Subcutaneous adipose tissue (tissue), 4 donors: ENCODE results near the gene B4GALNT1. TPM values are rescaled to one million over a fixed set of nuclear protein-coding genes. Genes with fewer than 3 reads are reported as not detected.

Experiments used
- total RNA-seq, 4 donors: library from RNA; depleted of rRNA; stranded (reverse); fragments of >200 nt; gene quantifications; one replicate each; pipeline ENCODE4 v1.1.0, GENCODE V29; 2016
- TF ChIP-seq, protein P1 (sequence below): fragments of 450-650 bp; IDR thresholded peaks from one replicate; pipeline ENCODE4 v1.5.1; 2016; ENCODE audit warnings: low read depth, mild to moderate bottlenecking, control low read depth, antibody characterized with exemption, moderate library complexity

The B4GALNT1 gene
- total RNA-seq, 4 donors from 2014 or later, result 0.17 to 3.4 (median 0.49) TPM

DNA sequence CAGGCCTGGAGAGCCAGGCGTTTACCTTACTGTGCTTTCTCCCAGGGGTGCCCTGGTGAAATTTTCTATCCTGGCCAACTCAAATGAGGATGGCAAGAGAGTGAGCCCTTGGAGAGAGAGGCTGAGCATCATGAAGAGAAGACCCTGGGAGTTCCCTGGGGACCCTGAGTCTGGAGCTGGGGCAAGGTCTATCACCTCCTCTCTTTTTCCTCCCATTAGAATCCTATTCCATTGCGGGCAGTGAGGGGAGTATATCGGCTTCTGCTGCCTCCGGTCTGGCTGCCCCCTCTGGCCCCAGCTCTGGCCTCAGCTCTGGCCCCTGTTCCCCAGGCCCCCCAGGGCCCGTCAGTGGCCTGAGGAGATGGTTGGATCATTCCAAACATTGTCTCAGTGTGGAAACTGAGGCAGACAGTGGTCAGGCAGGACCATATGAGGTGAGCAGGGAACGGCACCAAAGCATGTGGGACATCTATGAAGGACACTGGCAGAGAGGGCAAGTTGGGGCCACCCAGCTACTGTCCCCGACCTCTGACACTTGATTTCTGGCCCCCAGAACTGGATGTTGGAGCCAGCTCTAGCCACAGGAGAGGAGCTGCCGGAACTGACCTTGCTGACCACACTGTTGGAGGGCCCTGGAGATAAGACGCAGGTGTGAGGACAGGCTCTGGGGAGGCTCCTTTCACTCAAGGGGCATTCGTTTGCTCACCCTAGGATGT lies 20.1 kb downstream of the B4GALNT1 start:
- TF ChIP-seq, protein P1, sequence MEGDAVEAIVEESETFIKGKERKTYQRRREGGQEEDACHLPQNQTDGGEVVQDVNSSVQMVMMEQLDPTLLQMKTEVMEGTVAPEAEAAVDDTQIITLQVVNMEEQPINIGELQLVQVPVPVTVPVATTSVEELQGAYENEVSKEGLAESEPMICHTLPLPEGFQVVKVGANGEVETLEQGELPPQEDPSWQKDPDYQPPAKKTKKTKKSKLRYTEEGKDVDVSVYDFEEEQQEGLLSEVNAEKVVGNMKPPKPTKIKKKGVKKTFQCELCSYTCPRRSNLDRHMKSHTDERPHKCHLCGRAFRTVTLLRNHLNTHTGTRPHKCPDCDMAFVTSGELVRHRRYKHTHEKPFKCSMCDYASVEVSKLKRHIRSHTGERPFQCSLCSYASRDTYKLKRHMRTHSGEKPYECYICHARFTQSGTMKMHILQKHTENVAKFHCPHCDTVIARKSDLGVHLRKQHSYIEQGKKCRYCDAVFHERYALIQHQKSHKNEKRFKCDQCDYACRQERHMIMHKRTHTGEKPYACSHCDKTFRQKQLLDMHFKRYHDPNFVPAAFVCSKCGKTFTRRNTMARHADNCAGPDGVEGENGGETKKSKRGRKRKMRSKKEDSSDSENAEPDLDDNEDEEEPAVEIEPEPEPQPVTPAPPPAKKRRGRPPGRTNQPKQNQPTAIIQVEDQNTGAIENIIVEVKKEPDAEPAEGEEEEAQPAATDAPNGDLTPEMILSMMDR, result no peak

DNA sequence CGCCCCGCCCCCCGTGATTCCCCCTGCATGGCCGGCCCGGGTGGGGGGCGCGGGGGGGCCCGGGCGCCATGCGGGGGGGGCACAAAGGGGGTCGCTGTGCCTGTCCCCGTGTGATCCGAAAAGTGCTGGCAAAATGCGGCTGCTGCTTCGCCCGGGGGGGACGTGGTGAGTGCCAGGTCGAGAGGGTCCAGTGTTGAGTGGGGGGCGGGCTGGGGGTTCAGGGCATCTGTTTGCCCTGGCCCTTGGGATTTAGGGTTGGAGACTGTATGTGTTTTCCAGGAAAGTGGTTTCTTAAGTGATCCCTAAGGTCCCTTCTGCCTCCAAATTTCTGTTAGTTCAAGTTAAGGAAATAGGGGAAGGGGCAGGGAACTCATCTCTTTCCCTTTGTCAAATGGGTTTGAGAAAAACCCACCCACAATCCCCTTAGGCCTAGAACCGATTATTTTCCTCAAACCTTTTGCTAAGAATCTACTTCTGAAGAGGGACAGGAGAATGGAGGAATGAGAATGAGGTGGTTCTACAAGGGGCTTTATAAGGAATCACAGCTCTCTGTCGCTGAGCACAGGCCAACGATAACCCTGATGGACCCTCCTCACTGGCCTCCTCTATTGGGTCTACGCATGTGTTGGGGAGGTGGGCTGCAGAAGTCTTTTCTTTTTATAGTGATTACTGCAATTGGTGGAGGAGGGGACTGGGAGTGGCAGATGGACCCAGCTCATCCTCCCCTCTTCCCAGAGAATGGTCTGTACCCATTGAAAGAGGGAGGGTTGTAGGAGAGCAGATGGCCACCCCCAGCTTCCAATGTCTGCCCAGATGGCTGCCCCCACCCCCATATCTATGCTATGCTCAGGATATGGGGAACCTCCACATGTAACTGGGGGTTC lies 20.9 kb downstream of the B4GALNT1 start:
- TF ChIP-seq, protein P1, result no peak

DNA sequence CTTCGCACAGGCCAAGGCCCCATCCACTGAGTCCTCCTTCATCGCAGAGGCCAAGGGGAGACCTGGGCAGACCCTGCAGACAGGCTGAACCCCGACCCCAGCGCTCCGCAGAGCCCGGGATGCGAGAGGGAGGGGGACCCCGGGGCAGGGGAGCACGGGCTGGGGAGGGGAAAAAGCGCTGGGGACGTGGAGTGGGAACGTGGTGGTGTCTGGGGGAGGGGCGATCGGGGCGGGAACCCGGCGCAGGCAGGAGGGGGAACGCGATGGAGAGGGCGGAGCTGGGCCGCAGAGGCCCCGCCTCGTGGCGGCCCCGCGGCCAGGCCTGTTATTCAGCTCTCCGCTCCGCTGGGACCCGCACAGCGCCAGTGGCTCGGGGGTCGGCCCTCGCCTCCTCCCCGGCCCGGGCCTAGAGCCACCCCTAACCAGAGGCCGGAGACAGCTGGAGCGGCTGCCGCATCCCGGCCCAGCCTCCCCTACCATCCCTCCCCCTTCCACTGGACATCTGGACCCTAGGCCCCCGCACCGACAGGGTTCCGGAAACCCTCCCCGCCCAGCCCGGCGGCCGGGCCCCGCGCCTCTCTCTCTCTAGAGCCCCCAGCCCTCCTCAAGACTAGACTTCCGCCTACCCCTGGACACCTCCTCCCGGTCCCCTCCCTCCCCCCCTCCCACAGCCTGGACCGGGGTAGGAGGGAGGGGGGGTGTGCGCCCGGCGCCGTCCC lies 21.7 kb downstream of the B4GALNT1 start, which contains the start of gene ARHGEF25:
TSS of gene ARHGEF25 (plus strand) at position 328 of the 719 bp plus-strand sequence. CDS start 460 bp downstream, outside the sequence.
- TF ChIP-seq, protein P1, result no peak

DNA sequence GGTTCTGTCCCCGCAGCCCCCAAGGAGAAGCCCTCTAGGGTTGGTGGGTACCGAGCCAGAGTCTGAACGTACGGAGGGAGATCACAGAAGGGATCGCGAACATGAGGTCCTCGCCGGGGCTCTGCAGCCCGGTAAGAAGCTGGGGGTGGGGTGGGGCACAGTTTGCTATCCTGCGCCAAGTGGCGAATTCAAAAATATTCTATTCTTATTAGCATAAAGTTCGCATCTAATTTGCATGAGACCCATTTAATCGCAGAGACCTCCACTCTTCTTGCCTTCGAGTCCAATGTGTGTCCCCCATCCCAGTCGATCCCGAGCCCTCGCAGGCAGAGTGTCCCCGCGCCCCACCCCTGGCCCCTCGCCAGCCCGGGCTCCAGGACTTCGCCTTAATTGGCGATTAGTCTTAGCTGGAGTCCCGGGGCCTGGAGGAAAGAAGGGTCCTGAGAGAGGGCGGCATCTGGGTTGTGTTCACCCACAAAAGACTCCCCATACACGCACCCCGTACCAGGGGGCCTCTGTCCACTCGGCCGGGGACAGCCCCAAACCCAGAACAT lies 22.4 kb downstream of the B4GALNT1 start:
- TF ChIP-seq, protein P1, result no peak

DNA sequence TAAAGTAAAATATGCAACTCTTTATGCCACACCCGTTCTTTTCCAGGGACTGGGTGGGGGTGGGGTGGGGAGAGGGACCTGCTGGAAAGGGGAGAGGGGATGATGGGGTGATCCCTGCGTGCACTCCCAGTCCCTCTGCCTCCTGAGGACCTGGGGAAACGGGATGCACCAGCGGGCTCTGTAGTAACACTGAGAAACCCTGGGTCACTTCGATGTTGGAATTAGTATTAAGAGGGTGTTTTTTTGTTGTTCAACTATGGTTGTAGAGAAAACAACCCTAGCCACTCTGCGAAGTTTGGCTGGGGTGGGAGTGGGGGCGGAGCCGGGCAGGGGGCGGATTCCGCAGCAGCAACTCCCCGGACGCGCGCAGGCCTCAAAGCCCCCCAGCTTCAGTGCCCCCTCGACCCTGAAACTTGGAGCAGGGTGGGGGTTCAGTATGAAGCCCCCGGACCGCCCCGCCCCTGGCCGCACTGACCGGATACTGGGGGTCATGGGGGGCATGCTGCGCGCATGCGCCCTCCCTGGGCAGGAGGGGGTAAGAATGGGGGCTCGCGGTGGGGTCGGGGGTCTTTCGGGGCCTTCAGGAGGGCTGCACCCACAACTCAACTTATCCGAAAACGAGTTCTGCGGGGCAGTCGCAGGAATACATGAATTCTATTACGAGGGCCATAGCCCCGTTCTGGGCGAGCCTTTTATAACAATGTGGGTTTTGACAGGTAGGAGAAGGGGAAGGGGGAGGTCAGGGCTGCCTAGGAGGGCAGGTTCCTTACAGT lies 23.0 kb downstream of the B4GALNT1 start:
- TF ChIP-seq, protein P1, result no peak

DNA sequence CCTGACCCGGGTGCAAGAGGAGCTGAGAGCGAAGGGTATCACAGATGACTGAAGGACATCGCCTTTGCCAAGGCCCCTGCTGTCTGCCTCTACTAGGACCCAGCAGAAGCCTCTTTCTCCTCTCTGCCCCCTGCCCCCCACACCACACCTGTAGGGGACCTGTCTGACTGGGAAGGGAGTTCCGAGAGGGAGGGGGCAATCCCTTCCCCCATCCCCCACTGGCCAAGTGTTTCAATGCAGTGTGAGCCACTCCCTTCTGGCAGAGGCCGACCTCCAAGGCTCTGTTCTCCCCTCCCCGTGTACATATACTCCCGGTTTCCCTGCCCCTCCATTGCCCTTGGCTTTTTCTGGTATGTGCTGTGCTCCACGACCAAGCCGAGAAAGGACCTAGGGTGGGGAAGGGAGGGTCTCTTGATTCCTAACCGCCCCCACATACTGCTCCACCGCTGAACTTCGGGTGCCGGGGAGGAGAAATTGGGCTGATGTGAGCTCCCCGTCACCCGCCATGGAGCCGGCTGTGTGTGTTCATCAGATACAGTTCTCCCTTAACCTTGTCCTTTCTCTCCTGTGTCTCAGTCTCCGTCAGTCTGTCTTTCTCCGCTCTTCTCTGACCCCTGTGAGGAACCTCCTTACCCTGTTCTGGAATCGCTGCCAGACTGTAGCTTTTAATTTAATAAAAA lies 23.8 kb downstream of the B4GALNT1 start:
- TF ChIP-seq, protein P1, result no peak
